ENCODE results near the gene YARS2.
"Not testable (repeated sequence)": the region's sequence is repeated elsewhere in the genome, so short reads cannot be mapped to it uniquely, and the experiment has no call there.

The YARS2 gene

GRCh38 chr12:32743264-32743663 is 12.4 kb downstream of the YARS2 start:
- DNase-seq, result no peak

- DNase-seq, result no peak
These were observed 13.6 kb downstream of the YARS2 start for GRCh38 chr12:32742133-32742532.

- no peak for DNase-seq
These were observed 16.4 kb downstream of the YARS2 start for GRCh38 chr12:32739279-32739678.

- DNase-seq, result no peak
These were observed 18.0 kb downstream of the YARS2 start for GRCh38 chr12:32737715-32738114.

GRCh38 chr12:32736445-32736844 is 19.3 kb downstream of the YARS2 start:
- no peak for DNase-seq

GRCh38 chr12:32734952-32735351 is 20.7 kb downstream of the YARS2 start:
- DNase-seq, result no peak

GRCh38 chr12:32727237-32727636 is 28.5 kb downstream of the YARS2 start:
- DNase-seq, result no peak

- DNase-seq, result no peak
These were observed 29.4 kb downstream of the YARS2 start for GRCh38 chr12:32726286-32726685.

GRCh38 chr12:32725308-32725707 is 30.4 kb downstream of the YARS2 start:
- DNase-seq, result not testable (repeated sequence)

GRCh38 chr12:32718926-32719325 is 36.8 kb downstream of the YARS2 start:
- no peak for DNase-seq

- DNase-seq, result no peak
These were observed 40.9 kb downstream of the YARS2 start for GRCh38 chr12:32714772-32715171.

- no peak for DNase-seq
These were observed 46.8 kb downstream of the YARS2 start for GRCh38 chr12:32708926-32709325.

- DNase-seq, result no peak
These were observed 49.2 kb downstream of the YARS2 start for GRCh38 chr12:32706335-32707024.

- DNase-seq, result no peak
These were observed 49.9 kb downstream of the YARS2 start for GRCh38 chr12:32705783-32706182.

- no peak for DNase-seq
These were observed 52.8 kb downstream of the YARS2 start for GRCh38 chr12:32702946-32703345.

GRCh38 chr12:32702473-32702872 is 53.2 kb downstream of the YARS2 start:
- no peak for DNase-seq

GRCh38 chr12:32699437-32699836 is 56.3 kb downstream of the YARS2 start:
- DNase-seq, result not testable (repeated sequence)

- no peak for DNase-seq
These were observed 57.4 kb downstream of the YARS2 start for GRCh38 chr12:32698285-32698684.

- DNase-seq, result no peak
These were observed 58.3 kb downstream of the YARS2 start for GRCh38 chr12:32697445-32697844.
